Immature natural killer cell (primary cell): ENCODE data around the gene SLC27A4. TPM values are rescaled to one million over a fixed set of nuclear protein-coding genes. Genes with fewer than 3 reads are reported as not detected.

Experiments
- polyA plus RNA-seq, 3 donors: library from polyadenylated mRNA; unstranded; fragments of 300-500 nt; fragmentation: Illumina TruSeq; gene quantifications; one replicate each; pipeline ENCODE4 v1.2.3, GENCODE V29; 2021

Gene SLC27A4
- polyA plus RNA-seq, 3 donors from 2014 or later, result 5.9 to 12.7 (median 7.4) TPM

Other genes with a start within 250 kb of the SLC27A4 start
- gene PTGES2, start 212.8 kb upstream of the SLC27A4 start, polyA plus RNA-seq, result 10 to 100 TPM; 31.4 to 60.9 (median 56.6) TPM
- gene LCN2, start 191.1 kb upstream of the SLC27A4 start, polyA plus RNA-seq, result under 1 TPM in 2 of 3 donors, not detected in 1; 0.44 to 0.66 TPM
- gene BBLN, start 180.3 kb upstream of the SLC27A4 start, polyA plus RNA-seq, result 100 to 1,000 TPM; 115 to 194 (median 182) TPM
- gene CIZ1, start 149.0 kb upstream of the SLC27A4 start, polyA plus RNA-seq, result 10 to 100 TPM in 1 of 3 donors, 1 to 10 TPM in 2; 4.4 to 36.4 (median 9.1) TPM
- under 1 TPM in 2 of 3 donors, not detected in 1; 0.32 to 0.47 TPM for gene DNM1, start 137.1 kb upstream of the SLC27A4 start, polyA plus RNA-seq
- gene GOLGA2, start 64.5 kb upstream of the SLC27A4 start, polyA plus RNA-seq, result 10 to 100 TPM in 1 of 3 donors, 1 to 10 TPM in 2; 4.3 to 11.7 (median 4.9) TPM
- gene SWI5, start 64.3 kb upstream of the SLC27A4 start, polyA plus RNA-seq, result 10 to 100 TPM; 20.9 to 23.3 (median 21.5) TPM
- gene TRUB2, start 18.1 kb upstream of the SLC27A4 start, polyA plus RNA-seq, result 10 to 100 TPM; 19.9 to 32.0 (median 25.7) TPM
- 10 to 100 TPM; 34.1 to 52.3 (median 44.1) TPM for gene COQ4, start 17.7 kb upstream of the SLC27A4 start, polyA plus RNA-seq
- gene URM1, start 30.8 kb downstream of the SLC27A4 start, polyA plus RNA-seq, result 10 to 100 TPM; 52.6 to 70.1 (median 61.5) TPM
- 10 to 100 TPM in 2 of 3 donors, 1 to 10 TPM in 1; 9.1 to 20.7 (median 10.2) TPM for gene CERCAM, start 80.3 kb downstream of the SLC27A4 start, polyA plus RNA-seq
- 10 to 100 TPM in 2 of 3 donors, 1 to 10 TPM in 1; 5.6 to 37.2 (median 12.9) TPM for gene ODF2, start 115.5 kb downstream of the SLC27A4 start, polyA plus RNA-seq
- 10 to 100 TPM; 17.4 to 49.3 (median 22.8) TPM for gene GLE1, start 164.2 kb downstream of the SLC27A4 start, polyA plus RNA-seq
- 100 to 1,000 TPM in 1 of 3 donors, 10 to 100 TPM in 1, 1 to 10 TPM in 1; 4.8 to 112 (median 25.5) TPM for gene SPTAN1, start 212.1 kb downstream of the SLC27A4 start, polyA plus RNA-seq